SKM-1 treated with dmso at 0.1 percent for 144 hours (cell line): Measurements from ENCODE around the gene ZNF592.

Source experiments
- DNase-seq: peaks from one replicate; lab custom pipeline; 2025; ENCODE audit not compliant: unreplicated experiment; lab: John Stamatoyannopoulos, UW

ZNF592 gene

GRCh38 chr15:84855136-84855535 lies 106.7 kb downstream of the ZNF592 start:
- no peak for DNase-seq

DNA sequence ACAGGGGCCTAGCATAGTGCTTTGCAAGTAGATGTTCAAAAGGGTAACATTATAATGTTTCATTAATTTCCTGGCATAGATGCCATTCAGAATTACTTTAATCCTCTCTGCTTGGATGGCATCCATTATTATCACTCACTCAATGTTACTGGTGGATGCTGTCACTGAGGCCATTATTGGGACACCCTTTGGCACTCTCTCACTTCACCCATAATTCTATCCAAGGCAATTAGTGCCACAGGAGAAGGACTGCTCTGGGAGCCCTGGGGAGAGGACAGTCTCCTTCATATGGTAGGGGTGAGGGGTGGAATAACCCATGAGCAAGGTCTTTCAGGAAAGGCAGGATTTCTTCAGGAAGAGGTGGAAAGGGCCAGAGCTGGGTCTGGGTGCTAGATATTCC lies 107.4 kb downstream of the ZNF592 start:
- DNase-seq = no peak
